GM18873 (cell line): ENCODE data around the gene ABCC1.

ENCODE experiments used
- ATAC-seq: cut with Tn5 transposase; IDR thresholded peaks from one replicate; pipeline ENCODE4 v1.9.1; 2021; ENCODE audit warnings: mild to moderate bottlenecking, moderate library complexity, moderate number of reproducible peaks; ENCODE audit not compliant: unreplicated experiment, low FRiP score

Gene ABCC1

DNA sequence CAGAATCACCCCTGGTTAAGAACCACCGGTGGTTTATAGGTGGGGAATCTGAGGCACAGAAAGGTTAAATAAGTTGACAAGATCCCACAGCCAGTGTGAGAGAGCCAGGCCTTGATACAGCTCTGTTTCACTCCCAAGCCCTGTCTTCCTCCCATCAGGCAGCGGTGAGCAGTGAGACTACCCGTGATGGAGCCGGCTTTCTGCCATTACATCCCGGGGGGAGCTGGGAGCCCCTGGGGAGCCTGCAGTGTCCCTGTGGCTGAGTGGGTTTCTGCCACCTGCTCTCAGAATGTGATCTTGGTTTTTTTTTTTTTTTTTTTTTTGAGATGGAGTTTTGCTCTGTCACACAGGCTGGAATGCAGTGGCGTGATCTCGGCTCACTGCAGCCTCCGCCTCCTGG, 66.4 kb downstream of the ABCC1 start:
- no peak for ATAC-seq

DNA sequence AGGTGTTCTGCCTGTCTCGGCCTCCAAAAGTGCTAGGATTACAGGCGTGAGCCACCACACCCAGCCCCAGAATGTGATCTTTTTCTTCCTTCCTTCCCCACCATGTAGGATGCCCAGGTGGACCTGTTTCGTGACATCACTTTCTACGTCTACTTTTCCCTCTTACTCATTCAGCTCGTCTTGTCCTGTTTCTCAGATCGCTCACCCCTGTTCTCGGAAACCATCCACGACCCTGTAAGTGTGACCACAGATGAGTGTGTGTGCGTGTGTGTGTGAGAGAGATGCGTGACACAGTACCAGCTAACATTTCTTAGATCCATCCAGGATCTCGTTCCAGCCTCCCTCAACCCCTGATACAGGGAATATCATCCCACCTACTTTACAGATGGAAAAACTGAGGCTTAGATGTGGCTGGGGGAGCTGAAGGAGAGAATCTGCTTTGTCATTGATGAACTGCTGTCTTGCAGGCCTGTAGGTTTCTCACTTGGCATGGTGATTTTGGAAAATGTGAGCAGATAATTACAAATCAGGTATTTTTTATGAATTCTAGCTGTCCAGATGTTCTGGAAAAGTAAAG, 67.1 kb downstream of the ABCC1 start:
- no peak for ATAC-seq

DNA sequence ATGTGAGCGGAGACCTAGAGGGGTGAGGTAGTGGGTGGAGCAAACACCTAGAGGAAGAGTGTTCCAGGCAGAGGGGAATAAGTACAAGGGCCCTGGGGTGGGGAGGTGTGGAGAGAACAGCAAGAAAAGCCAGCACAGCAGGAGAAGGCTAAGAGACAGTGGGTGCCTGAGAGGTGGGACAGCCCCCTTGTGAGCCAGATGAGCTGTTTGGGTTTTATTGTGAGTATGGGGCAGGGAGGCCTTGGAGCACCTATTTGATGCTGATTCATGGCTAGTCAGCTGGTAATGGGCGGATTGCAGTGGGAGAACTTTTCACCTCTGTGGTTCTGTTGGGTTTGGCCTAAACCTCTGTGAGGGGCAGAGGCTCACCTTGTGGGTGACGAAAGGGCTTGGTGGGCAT, 68.4 kb downstream of the ABCC1 start:
- ATAC-seq: no peak

DNA sequence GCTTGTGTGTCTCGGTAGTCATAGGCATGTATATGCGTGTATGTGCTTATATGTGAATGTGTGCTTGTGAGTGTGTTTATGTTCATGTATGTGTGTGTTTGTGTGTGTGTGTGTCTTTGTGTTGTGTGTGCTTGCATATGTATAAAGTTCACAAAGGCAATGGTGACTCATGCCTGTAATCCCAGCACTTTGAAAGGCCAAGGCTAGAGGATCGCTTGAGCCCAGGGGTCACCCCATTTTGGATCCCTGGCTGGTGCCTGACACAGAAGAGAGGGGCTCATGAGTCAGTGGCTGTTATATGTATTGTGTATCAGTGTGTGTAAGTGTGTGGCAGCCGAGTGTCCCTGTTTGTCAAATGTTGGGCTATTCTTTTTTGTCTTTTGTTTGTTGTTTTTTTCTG, 69.3 kb downstream of the ABCC1 start:
- no peak for ATAC-seq

DNA sequence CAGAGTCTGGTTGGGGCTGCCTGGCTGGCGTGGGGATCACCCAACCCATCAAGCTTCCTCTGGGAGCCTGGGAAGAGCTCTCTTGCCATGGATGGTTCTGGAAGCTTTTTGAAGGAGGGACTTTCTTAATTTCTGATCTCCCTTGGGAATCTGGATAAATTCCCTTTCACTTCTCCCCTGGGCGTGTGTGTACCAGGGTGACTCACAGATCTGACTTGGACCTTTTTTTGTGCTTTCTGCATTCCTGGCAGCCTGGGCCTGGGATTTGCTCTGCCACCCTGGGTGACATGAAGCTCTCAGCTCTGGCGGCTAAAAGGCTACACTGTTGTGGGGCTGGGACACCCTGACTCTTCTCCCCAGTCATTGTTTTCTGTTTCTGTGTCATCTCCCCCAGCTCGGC, 70.1 kb downstream of the ABCC1 start:
- no peak for ATAC-seq

DNA sequence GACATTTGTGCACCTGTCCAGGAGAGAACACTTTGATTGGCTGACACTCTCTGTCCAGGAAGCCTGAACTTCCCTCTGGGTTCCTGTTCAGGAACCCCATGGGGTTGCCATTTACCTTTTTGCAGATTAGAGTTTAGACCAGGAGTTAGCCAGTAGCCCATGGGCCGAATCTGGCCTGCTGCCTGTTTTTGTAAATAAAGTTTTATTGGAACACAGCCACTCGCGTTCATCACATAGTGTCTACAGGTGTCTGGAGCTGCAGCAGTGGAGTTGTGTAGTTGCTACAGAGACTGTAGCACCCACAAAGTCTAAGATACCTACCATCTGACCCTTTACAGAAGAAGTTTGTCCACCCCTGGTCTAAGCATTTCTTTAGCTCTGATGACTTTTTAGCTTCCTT, 70.9 kb downstream of the ABCC1 start:
- ATAC-seq: no peak

DNA sequence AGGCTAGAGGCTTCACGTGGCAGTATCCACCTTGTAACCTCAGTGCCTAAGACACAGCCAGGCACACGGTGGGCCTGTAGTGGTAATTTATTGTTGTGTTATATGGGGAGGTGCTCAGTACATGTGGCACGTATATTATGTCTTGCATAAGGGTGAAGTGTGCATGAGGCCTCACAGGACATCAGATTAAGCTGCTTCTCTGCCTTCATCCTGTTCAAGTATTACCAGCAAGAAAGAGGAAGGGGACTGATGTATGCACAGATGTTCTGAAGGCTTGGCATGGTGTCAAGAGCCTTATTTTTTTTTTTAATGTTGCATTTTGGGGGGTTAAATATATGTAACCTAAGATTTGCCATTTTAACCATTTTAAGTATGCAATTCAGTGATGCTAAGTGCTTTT, 71.6 kb downstream of the ABCC1 start:
- no peak for ATAC-seq

DNA sequence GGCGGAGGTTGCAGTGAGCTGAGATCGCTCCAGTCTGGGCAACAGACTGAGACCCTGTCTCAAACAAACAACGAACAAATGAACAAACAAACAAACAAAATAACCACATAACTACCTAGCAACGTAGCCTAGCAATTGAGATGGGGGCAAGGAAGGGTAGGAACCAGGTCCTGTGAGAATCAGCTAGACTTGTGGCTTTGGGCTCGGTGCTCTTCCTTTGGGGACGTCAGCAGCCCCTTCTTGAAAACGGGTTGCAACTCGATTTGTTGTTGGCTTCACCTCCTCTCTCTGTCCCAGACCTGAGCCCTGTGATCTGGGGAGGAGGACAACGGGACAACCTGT, 72.2 kb downstream of the ABCC1 start:
- ATAC-seq: no peak

DNA sequence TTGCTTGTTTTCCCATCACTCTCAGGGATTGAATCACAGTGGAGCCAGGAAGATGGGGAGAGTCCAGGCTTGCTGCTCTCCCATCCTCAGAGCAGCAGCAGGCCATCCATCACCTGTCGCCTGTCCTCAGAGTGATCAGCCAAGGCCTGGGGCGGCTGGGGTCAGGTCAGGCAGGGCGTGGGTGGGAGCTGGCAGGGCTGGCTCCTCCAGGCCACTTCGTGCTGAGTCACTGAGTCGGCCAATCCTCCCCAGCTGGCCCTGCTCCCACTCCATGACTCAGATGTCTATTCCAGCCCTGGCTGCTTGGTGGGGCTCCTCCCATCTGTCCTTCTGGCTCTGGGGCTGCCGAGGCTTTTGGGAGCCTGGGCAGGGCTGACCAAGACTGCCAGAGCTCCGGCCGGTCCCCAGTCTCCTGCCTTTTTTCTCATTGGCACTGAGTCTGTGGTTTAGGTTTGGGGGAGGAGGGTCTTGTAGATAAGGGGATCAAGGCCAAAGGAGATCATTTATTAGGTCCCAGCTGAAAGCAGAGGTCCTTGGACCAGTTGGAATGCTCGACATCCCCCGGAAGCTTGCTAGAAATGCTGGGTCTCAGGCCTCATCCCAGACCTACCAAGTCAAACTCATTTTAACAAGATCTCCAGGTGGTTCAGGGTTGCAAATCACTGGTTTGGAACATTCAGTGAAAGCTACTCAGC, 72.7 kb downstream of the ABCC1 start:
- ATAC-seq: no peak

DNA sequence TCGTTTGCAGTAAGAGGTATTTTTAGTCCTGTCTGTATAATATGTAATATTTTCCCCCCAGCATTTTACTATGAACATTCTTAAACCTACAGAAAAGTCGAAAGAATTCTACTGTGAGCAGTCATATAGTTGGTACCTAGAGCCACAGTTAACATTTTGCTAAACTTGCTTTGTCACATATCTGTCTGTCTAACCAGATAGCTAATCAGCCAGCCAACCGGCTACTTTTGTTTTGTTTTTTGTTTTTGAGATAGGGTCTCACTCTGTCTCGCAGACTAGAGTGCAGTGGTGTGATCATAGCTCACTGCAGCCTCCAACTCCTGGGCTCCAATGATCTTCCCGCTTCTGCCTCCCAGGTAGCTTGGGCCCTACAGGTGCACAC, 73.3 kb downstream of the ABCC1 start:
- no peak for ATAC-seq

DNA sequence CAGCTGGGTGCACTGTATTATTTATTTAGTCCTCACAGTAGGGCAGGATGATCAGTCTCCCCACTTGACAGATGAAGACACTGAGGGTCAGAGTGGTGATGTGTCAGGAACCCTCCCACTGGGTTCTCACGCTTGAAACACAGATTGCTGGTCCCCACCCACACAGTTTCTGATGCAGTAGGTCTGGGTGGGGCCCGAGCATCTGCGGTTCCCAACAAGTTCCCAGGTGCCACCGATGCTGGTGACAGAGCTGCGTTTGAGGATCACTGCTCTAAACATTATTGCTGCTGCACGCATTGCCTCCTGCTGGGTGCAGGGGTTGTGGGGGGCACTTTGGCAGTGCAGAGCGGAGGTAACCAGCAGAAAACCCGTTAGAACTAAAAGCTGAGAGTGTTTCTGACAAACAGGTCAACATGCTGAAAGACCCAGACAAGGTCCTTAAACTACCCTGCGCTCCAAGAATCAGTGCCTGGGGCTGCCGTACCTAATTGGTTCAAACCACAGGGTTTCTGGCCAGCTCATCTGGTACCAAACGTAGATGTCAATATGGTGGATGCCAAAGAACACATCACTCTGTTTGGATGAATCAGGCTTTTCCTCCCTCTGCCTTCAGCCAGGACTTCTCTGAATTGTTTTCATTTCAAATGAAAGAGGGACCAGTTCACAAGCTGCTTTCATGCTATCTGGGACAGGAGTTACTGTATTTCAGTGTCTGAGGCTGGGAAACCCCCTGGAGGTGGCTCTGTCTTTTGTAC, 76.0 kb downstream of the ABCC1 start:
- no peak for ATAC-seq

DNA sequence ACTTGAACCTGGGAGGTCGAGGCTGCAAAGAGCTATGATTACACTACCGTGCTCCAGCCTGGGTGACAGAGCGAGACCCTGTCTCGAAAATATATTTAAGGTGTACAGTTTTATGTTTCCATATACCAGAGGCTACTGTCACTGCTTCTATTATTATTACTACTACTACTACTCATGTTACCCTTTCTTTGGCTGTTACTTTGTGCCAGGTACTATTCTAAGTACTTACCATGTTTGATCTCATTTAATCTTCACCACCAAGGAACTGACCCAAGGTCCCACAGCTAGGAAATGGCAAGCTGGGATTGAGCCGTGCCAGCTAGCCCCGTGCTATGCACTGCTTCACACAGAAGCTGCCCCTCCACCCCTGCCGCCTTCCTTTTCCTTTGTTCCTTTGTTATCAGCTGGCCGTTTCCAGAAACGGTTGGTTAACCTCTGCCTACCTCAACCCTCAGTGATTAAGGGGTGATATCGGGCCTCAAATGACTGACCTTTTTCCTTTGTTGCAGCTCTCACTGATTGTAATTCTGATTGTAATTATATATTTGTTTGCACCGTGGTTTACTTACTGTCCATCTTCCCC, 78.4 kb downstream of the ABCC1 start:
- no peak for ATAC-seq

DNA sequence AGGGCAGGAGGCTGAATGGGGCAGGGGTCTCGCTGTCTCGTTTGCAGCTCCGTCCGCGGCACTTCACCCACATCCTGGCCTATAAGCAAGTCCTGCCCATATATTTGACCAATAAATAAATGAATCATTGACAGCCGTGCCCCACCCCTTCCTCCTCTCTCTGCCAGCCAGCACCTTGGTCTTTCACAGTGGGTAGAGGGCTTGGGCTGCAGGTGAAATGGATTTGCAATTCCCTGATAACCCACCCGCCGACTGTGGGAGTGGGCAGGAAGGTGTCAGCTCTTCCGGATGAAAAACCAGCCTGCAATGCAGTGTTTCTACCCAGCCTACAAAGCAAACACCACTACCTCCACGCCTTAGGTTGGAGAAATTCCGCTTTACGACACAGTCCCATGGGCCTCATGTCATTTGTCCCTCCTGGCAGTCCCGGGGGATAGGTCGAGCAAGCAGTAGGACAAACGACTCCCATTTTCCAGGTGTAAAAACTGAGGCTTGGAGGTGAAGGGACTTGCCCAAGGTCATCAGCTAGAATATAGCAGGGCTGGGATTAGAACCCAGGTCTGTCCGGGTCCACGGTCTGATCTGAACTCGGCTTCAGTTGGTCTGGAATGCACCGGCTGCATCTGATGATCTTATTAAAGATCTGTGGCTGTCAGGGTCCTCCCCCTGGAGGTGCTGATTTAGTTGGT, 79.0 kb downstream of the ABCC1 start:
- ATAC-seq: no peak

DNA sequence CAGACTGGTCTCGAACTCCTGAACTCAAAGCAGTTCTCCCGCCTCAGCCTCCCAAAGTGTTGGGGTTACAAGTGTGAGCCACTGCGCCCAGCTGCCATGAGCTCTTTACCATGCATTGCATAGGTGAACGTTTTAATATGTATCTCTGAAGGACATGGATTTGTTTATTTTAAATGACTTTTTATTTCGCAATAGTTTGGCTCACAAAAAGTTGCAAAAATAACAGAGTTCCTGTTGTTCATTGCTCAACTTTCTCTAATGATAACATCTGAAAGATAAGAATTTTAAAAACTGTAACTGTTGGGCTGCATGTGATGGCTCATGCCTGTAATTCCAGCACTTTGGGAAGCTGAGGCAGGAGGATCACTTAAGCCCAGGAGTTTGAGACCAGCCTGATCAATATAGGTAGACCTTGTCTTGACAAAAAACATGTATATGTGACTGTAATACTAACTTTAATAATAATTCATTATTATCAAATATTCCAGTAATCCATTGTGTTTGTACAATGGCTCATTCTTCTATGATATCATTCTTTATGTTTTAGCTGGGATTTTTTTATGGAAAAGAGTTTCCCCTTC, 80.1 kb downstream of the ABCC1 start:
- no peak for ATAC-seq

DNA sequence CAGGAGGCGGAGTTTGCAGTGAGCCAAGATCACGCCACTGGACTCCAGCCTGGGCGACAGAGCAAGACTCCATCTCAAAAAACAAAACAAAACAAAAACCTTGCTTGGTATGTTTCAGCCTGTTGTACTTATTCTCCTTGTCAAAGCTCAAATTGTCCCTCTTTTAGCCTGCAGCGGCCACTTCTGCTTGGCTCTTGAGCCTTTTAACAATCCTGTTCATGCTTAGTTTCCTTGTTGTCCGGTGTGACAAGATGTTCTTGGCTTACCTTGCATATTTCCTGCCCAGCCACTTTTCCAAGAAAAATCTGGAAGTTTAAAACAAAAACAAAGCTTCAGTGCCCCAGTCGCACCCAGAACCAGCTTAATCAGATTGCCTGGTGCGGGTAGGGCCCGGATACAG, 81.0 kb downstream of the ABCC1 start:
- ATAC-seq: no peak

DNA sequence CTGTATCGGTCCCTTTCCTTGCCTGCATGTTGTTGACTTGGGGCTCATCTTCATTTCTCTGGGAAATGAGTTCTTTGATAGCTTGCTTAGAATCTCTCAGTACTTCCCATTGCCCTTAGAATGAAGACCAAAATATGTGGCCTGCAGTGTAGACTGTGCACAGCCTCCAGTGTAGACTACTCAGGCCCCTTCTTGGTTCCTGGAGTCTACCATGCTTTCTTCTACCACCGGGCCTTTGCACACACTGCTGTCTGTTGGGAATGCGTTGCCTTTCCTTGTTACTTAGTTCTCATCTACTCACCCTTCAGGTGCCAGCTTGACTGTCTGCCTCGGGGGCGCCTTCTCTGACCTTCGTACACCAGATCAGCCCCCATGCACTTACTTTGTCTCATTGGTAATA, 82.0 kb downstream of the ABCC1 start:
- ATAC-seq: no peak

DNA sequence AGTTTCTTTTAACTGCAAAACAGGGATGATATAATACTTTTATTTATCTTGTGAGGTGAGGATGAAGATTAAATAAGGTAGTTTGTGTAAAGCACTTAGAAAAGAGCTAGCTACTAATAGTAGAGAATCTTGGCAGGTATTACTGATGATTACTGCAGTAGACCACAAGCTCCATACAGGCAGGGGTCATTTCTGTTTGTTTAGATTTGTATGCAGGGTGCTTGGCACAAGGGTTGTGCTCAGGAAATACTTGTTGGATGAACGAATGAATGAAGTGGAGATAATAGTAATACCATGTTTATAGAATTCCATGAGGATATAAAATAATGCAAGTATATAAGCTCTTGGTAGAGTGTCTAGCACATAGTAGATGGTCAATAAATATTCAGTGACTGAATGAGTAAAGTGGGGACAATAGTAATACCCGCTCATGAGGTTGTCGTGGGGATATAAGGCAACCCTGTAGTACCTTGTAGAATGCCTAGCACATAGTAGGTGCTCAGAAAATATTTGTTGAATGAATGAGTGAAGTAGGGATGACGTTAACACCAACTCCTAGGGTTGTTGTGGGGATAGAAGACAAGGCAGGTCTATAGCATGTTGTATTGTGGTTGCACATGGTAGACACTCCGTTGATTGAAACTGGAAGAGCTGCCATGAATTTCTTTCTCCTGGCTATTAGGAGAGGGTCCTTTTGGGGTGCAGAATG, 83.0 kb downstream of the ABCC1 start:
- ATAC-seq: no peak

DNA sequence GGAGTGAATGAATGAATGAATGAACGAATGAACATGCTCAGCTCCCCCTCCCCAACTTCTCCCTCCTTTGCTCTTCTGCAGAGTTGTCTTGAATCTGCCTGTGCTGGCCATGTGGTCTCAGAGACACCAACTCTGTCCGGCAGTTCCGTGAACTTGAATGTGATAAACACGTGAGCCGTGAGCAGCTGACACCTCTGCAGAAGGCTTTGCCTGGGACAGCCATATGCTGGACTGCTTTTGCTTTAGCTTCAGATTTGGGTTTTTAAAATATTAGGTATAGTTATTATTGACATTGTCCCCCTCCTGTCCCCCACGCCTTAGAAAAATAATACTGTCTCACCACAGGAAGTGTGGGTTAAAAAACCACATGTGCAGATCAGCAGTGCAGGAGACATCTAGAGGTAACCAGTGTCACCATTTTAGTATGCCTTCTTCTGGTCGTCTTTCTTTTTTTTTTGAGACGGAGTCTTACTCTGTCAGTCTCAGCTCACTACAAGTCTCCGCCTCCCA, 83.8 kb downstream of the ABCC1 start:
- no peak for ATAC-seq

DNA sequence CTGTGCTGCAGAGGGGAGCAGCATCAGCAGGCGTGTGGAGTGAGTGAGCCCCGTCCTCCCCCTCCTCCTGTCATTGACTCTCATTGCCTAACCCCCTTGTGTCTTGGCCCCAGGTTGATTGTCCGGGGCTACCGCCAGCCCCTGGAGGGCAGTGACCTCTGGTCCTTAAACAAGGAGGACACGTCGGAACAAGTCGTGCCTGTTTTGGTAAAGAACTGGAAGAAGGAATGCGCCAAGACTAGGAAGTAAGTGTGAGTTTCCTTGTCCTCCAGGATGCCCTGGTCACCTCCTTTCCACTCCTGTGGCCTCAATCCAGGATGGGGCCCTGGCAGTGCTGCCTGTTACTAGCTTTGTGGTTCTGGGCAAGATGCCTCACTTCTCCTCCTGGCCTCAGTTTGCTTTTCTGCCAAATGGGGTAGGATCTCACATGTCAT, 87.0 kb downstream of the ABCC1 start:
- ATAC-seq: no peak

DNA sequence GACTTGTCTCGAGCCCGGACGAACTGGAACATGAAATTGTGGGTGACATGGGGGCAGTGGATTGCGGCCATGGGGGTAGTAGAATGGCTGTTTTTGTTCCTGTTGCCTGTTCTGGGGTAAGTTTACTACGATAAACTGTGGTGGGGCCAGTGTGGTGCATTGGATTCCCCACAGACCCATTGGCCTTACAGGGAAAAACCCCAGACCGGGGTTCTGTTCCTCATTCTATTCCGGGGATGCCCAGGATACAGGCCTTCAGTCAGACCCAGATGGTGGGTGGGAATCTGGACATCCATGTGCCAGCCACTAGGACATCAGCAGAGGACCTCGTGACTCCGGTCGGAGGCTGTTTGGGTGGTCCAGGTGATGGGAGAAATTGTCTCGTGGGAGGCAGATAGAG, 88.1 kb downstream of the ABCC1 start:
- ATAC-seq: no peak
